Left ventricle myocardium inferior (tissue), 1 donor: ENCODE measurements around the gene RNF225. TPM values are rescaled to one million over a fixed set of nuclear protein-coding genes. Genes with fewer than 3 reads are reported as not detected.
A peak's percentile ranks its signal among the peaks of the same experiment; 100 is the strongest.

ENCODE experiments used
- DNase-seq: peaks from one replicate; pipeline ENCODE4 v3.0.0-alpha.2; 2020
- H3K27ac ChIP-seq: fragments of 200-600 bp; replicated peaks from 2 replicates; pipeline ENCODE4 v1.8.0; 2021
- H3K27me3 ChIP-seq: fragments of 200-600 bp; 2 replicates; pipeline ENCODE4 v1.8.0; 2021; ENCODE audit warnings: low read depth
- H3K36me3 ChIP-seq: fragments of 200-600 bp; 2 replicates; pipeline ENCODE4 v1.8.0; 2021
- H3K4me1 ChIP-seq: fragments of 200-600 bp; 2 replicates; pipeline ENCODE4 v1.8.0; 2021
- H3K4me3 ChIP-seq: fragments of 200-600 bp; 2 replicates; pipeline ENCODE4 v1.8.0; 2021; ENCODE audit warnings: mild to moderate bottlenecking, moderate library complexity
- H3K9me3 ChIP-seq: fragments of 200-600 bp; replicated peaks from 2 replicates; pipeline ENCODE4 v1.8.0; 2021
- intact Hi-C: fragments of 100-400 bp; cut with micrococcal nuclease; formaldehyde crosslinking; loops from one replicate; pipeline ENCODE4 v1.11.0; 2022
- total RNA-seq: library from RNA; stranded (reverse); fragmentation: NEBNext Ultra II Directional; extraction: Animal tissue kit (Norgen Biotek cat#: 25700); gene quantifications from one replicate; pipeline ENCODE4 v1.2.1, GENCODE V29; 2021
- TF ChIP-seq, protein P1 (sequence below): fragments of 200-600 bp; IDR thresholded peaks from 2 replicates; pipeline ENCODE4 v1.8.0; 2021; ENCODE audit warnings: antibody characterized with exemption, mild to moderate bottlenecking, borderline replicate concordance
- donor health status: DM: no; HTN: yes; CAD: no; lungs with severe emphysema.

The RNF225 gene
- total RNA-seq, 1 donor from 2014 or later = not detected

DNA sequence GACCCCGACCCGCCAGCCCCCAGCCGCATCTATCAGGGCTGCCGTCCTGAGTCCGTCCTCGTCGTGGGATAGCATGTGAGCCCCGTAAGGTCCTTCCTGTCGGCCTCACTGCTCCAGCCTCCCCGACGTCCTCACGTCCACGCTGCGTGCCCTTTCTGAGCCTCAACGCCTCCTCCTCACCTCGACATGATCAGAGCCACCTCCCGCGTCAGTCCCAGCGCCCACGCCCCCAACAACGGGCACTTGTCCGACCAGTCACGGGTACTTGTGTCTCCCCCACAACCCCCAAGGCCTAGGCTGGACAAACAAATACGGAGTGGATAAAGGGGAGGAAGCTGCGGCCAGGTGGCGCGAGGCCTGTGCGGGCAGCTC is 33.6 kb upstream of the RNF225 start:
- peak; percentile 45 for DNase-seq
- no peaks in the 10 kb centered on the region for H3K9me3 ChIP-seq
- H3K36me3 ChIP-seq = no peaks in the 10 kb centered on the region
- intact Hi-C loops = no loop called here
- peak overlapping the region; percentile 97 for H3K27ac ChIP-seq
- TF ChIP-seq, protein P1, sequence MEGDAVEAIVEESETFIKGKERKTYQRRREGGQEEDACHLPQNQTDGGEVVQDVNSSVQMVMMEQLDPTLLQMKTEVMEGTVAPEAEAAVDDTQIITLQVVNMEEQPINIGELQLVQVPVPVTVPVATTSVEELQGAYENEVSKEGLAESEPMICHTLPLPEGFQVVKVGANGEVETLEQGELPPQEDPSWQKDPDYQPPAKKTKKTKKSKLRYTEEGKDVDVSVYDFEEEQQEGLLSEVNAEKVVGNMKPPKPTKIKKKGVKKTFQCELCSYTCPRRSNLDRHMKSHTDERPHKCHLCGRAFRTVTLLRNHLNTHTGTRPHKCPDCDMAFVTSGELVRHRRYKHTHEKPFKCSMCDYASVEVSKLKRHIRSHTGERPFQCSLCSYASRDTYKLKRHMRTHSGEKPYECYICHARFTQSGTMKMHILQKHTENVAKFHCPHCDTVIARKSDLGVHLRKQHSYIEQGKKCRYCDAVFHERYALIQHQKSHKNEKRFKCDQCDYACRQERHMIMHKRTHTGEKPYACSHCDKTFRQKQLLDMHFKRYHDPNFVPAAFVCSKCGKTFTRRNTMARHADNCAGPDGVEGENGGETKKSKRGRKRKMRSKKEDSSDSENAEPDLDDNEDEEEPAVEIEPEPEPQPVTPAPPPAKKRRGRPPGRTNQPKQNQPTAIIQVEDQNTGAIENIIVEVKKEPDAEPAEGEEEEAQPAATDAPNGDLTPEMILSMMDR = no peak
- H3K4me1 ChIP-seq = peaks cover 17% of the 10 kb centered on the region
- peak overlapping the region; percentile 93 for H3K4me3 ChIP-seq
- H3K27me3 ChIP-seq = peaks cover 27% of the 10 kb centered on the region

DNA sequence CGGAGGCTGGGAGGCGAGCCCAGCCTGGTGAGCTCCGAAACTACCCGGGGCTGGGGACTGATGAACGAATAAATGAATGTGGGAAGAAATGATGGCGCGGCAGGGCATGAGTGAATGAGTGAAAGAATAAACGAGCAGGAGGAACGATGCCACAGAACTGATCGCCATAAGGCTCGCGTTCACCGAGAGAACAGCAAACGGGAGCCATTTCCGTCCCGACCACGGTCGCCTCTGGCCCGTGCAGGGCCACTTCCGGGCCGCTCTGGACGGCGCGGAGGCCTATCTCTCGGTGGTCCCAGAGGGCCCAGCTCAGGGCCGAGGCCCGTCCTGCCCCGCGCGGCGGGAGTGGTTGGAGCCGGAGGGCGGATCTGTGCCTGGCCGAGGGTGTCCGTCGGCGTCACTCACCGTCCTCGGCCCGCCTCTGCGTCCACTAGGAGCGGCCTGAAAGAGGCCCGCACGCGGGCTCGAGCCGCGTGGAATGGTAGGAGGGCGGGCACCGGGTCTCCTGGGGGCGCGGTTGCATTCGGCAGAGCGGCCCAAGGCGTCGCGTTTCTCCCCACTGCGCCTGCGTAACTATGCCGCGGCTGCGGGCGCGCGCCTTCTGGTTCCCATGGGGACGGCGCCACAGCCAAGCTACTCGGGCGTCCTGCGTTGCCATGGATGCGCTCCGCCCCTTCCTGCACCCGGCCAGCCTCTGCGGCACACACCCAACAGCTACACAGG is 33.0 kb upstream of the RNF225 start, which contains the start of gene ZNF497:
Gene ZNF497, minus strand, starts transcription at position 480 of the 723 bp plus-strand sequence. CDS start 5,116 bp downstream, outside the sequence.
- peak; percentile 98 for DNase-seq
- Histone ChIP-seq H3K36me3 (no peaks in the 10 kb centered on the region), H3K27me3 (peaks cover 27% of the 10 kb centered on the region), H3K9me3 (no peaks in the 10 kb centered on the region), H3K27ac (peak within 1 kb of the TSS; percentile 97), H3K4me3 (peak within 1 kb of the TSS; percentile 93), H3K4me1 (peaks cover 11% of the 10 kb centered on the region)
- intact Hi-C loops = no loop called here
- TF ChIP-seq, protein P1 = peak; percentile 20

- TF ChIP-seq, protein P1 = no peak
- Histone ChIP-seq H3K27ac (no peak overlapping the region), H3K27me3 (peaks cover 32% of the 10 kb centered on the region), H3K36me3 (no peaks in the 10 kb centered on the region), H3K4me1 (peaks cover 10% of the 10 kb centered on the region), H3K9me3 (no peaks in the 10 kb centered on the region), H3K4me3 (no peak overlapping the region)
- no peak for DNase-seq
- intact Hi-C loops = no loop called here
Measured at GRCh38 chr19:58364146-58364545, 31.3 kb upstream of the RNF225 start.

- intact Hi-C loops = no loop called here
- H3K4me1 ChIP-seq = peaks cover 5% of the 10 kb centered on the region
- no peaks in the 10 kb centered on the region for H3K36me3 ChIP-seq
- no peak overlapping the region for H3K27ac ChIP-seq
- no peaks in the 10 kb centered on the region for H3K9me3 ChIP-seq
- peaks cover 32% of the 10 kb centered on the region for H3K27me3 ChIP-seq
- DNase-seq = no peak
- TF ChIP-seq, protein P1 = no peak
- H3K4me3 ChIP-seq = no peak overlapping the region
Measured at GRCh38 chr19:58366585-58367430, 28.6 kb upstream of the RNF225 start.

GRCh38 chr19:58367698-58368454 is 27.6 kb upstream of the RNF225 start:
- H3K27me3 ChIP-seq = peaks cover 32% of the 10 kb centered on the region
- H3K27ac ChIP-seq = no peak overlapping the region
- intact Hi-C loops = no loop called here
- no peaks in the 10 kb centered on the region for H3K36me3 ChIP-seq
- TF ChIP-seq, protein P1 = no peak
- no peak for DNase-seq
- no peaks in the 10 kb centered on the region for H3K9me3 ChIP-seq
- peaks cover 6% of the 10 kb centered on the region for H3K4me1 ChIP-seq
- H3K4me3 ChIP-seq = peak overlapping the region; percentile 21
